Measurements from ENCODE around the gene PPFIA1. TPM values are rescaled to one million over a fixed set of nuclear protein-coding genes. Genes with fewer than 3 reads are reported as not detected.

Gene PPFIA1
- total and polyA plus RNA-seq, 2 experiments from 2014 or later: 36.0 to 39.6 TPM

DNA sequence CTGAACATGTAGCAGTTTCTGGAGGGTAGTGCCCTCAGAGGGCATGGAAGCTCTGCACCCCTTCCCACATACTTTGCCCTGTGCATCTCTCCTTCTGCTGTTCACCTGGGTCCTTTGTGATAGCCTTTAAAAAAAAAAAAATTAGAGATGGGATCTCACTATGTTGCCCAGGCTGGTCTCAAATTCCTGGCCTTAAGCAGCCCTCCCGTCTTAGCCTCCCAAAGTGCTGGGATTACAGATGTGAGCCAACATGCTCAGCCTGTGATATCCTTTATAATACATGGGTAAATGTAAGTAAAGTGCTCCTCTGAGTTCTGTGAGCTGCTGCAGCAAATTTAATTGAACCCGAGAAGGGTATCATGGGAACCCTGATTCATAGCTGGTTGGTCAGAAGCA lies 33.7 kb downstream of the PPFIA1 start:
- Histone ChIP-seq H3K27ac (no peak overlapping the region), H3K9me3 (ENCODE audit: low read depth) (no peaks in the 10 kb centered on the region), H3K4me1 (ENCODE audit: insufficient read depth) (no peaks in the 10 kb centered on the region), H3K9me2 (replicated peaks; ENCODE audit: insufficient read depth) (no peaks in the 10 kb centered on the region), H4K20me1 (ENCODE audit: insufficient read depth, poor library complexity, severe bottlenecking) (peaks cover 3% of the 10 kb centered on the region), H3K36me3 (replicated peaks; ENCODE audit: insufficient read depth, low read depth) (no peaks in the 10 kb centered on the region), H3K4me3 (no peak overlapping the region), H3K4me2 (no peak overlapping the region), H3K79me2 (peaks cover 75% of the 10 kb centered on the region), H3K27me3 (no peaks in the 10 kb centered on the region), H2AFZ (no peak overlapping the region)
- DNase-seq (ENCODE audit: low spot score): no peak
- TF ChIP-seq EZH2phosphoT487 (IDR thresholded peaks at IDR 0.05; ENCODE audit: low read depth, severe bottlenecking, unreplicated experiment): no peak
- TF ChIP-seq CTCF (IDR thresholded peaks at IDR 0.05; ENCODE audit: poor library complexity): no peak
- TF ChIP-seq EZH2 (IDR thresholded peaks at IDR 0.05; ENCODE audit: borderline replicate concordance): no peak
- WGBS (ENCODE audit: low lambda C conversion rate, missing lambda C conversion rate): 91% methylated on average over 2 of the region's 2 CpGs

DNA sequence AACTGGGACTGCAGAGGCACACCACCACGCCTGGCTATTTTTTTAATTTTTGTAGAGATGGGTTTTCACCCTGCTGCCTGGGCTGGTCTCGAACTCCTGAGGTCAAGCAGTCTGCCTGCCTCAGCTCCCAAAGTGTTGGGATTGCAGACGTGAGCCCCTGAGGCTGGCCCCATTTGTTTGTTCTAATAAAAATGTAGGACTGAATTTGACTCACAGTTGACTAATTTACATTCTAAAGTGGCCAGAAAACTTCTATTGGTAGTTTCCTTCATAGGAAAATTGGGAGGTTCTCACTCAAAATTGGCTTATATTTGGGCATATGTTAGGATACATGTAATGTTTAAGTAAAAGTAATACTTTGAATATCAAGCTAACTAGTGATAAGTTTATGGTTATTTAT lies 35.0 kb downstream of the PPFIA1 start:
- Histone ChIP-seq H3K4me3 (no peak overlapping the region), H3K4me1 (ENCODE audit: insufficient read depth) (no peaks in the 10 kb centered on the region), H3K79me2 (peaks cover 81% of the 10 kb centered on the region), H3K27me3 (no peaks in the 10 kb centered on the region), H3K4me2 (no peak overlapping the region), H3K27ac (no peak overlapping the region), H3K36me3 (replicated peaks; ENCODE audit: insufficient read depth, low read depth) (no peaks in the 10 kb centered on the region), H3K9me2 (replicated peaks; ENCODE audit: insufficient read depth) (no peaks in the 10 kb centered on the region), H4K20me1 (ENCODE audit: insufficient read depth, poor library complexity, severe bottlenecking) (peaks cover 8% of the 10 kb centered on the region), H3K9me3 (ENCODE audit: low read depth) (no peaks in the 10 kb centered on the region), H2AFZ (no peak overlapping the region)
- no peak for DNase-seq (ENCODE audit: low spot score)
- no peak for TF ChIP-seq CTCF (IDR thresholded peaks at IDR 0.05; ENCODE audit: poor library complexity)
- TF ChIP-seq EZH2phosphoT487 (IDR thresholded peaks at IDR 0.05; ENCODE audit: low read depth, severe bottlenecking, unreplicated experiment): no peak
- TF ChIP-seq EZH2 (IDR thresholded peaks at IDR 0.05; ENCODE audit: borderline replicate concordance): no peak
- 77% methylated on average over 3 of the region's 3 CpGs for WGBS (ENCODE audit: low lambda C conversion rate, missing lambda C conversion rate)

- no peak overlapping the region for H3K4me2 ChIP-seq
- no peaks in the 10 kb centered on the region for H3K9me2 ChIP-seq (replicated peaks; ENCODE audit: insufficient read depth)
- TF ChIP-seq CTCF (IDR thresholded peaks at IDR 0.05; ENCODE audit: poor library complexity): no peak
- no peak for TF ChIP-seq EZH2 (IDR thresholded peaks at IDR 0.05; ENCODE audit: borderline replicate concordance)
- TF ChIP-seq EZH2phosphoT487 (IDR thresholded peaks at IDR 0.05; ENCODE audit: low read depth, severe bottlenecking, unreplicated experiment): no peak
- no peak for DNase-seq (ENCODE audit: low spot score)
- no peaks in the 10 kb centered on the region for H3K4me1 ChIP-seq (ENCODE audit: insufficient read depth)
- H4K20me1 ChIP-seq (ENCODE audit: insufficient read depth, poor library complexity, severe bottlenecking): peaks cover 8% of the 10 kb centered on the region
- no peaks in the 10 kb centered on the region for H3K36me3 ChIP-seq (replicated peaks; ENCODE audit: insufficient read depth, low read depth)
- H3K79me2 ChIP-seq: peaks cover 81% of the 10 kb centered on the region
- WGBS (ENCODE audit: low lambda C conversion rate, missing lambda C conversion rate): 60% methylated on average over 4 of the region's 4 CpGs
- H3K27me3 ChIP-seq: no peaks in the 10 kb centered on the region
- H3K9me3 ChIP-seq (ENCODE audit: low read depth): no peaks in the 10 kb centered on the region
- no peak overlapping the region for H2AFZ ChIP-seq
- H3K4me3 ChIP-seq: no peak overlapping the region
- H3K27ac ChIP-seq: peak overlapping the region; percentile 75
Observed at GRCh38 chr11:70306586-70307033, 36.1 kb downstream of the PPFIA1 start.

DNA sequence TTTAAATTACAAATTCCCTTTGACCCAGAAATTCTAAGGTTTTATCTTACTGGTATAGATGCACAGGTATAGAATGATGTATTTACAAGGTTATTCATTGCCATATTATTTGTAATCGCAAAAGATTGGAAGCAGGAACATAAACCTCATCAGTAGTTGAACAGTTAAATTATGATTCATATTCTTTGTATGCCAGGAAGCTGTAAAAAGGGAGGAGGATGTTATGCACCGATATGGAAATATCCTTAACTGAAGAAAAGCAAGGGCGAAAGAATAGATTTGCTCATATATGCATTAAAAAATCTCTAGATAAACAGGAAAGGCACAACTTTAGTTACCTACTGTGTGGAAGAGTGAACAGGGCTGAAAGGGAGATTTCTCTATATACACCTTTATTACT lies 36.7 kb downstream of the PPFIA1 start:
- no peaks in the 10 kb centered on the region for H3K9me2 ChIP-seq (replicated peaks; ENCODE audit: insufficient read depth)
- H3K27me3 ChIP-seq: no peaks in the 10 kb centered on the region
- H3K79me2 ChIP-seq: peaks cover 80% of the 10 kb centered on the region
- peaks cover 8% of the 10 kb centered on the region for H4K20me1 ChIP-seq (ENCODE audit: insufficient read depth, poor library complexity, severe bottlenecking)
- no peak overlapping the region for H2AFZ ChIP-seq
- TF ChIP-seq EZH2phosphoT487 (IDR thresholded peaks at IDR 0.05; ENCODE audit: low read depth, severe bottlenecking, unreplicated experiment) (no peak), CTCF (IDR thresholded peaks at IDR 0.05; ENCODE audit: poor library complexity) (no peak), EZH2 (IDR thresholded peaks at IDR 0.05; ENCODE audit: borderline replicate concordance) (no peak)
- peak overlapping the region; percentile 75 for H3K27ac ChIP-seq
- 77% methylated on average over 3 of the region's 3 CpGs for WGBS (ENCODE audit: low lambda C conversion rate, missing lambda C conversion rate)
- DNase-seq (ENCODE audit: low spot score): no peak
- H3K9me3 ChIP-seq (ENCODE audit: low read depth): no peaks in the 10 kb centered on the region
- H3K4me1 ChIP-seq (ENCODE audit: insufficient read depth): no peaks in the 10 kb centered on the region
- no peak overlapping the region for H3K4me3 ChIP-seq
- H3K4me2 ChIP-seq: no peak overlapping the region
- no peaks in the 10 kb centered on the region for H3K36me3 ChIP-seq (replicated peaks; ENCODE audit: insufficient read depth, low read depth)

Data from hepatocyte (in vitro differentiated cells).